OCI-LY7 (cell line): ENCODE data around the gene EPHA3.

ENCODE experiments used
- CTCF ChIP-seq: fragments of 200-600 bp; sonication (generic); conservative IDR thresholded peaks from 2 replicates; pipeline ENCODE4 v1.5.1; 2014; ENCODE audit warnings: mild to moderate bottlenecking, antibody characterized with exemption, low read length, moderate library complexity, mixed read lengths
- EZH2phosphoT487 ChIP-seq: fragments of 200-600 bp; sonication (generic); IDR thresholded peaks from 2 replicates; pipeline ENCODE4 v1.6.1; 2018; ENCODE audit warnings: low read depth, borderline replicate concordance, mild to moderate bottlenecking, mixed run types, antibody characterized with exemption, low read length, moderate library complexity, mixed read lengths

DNA sequence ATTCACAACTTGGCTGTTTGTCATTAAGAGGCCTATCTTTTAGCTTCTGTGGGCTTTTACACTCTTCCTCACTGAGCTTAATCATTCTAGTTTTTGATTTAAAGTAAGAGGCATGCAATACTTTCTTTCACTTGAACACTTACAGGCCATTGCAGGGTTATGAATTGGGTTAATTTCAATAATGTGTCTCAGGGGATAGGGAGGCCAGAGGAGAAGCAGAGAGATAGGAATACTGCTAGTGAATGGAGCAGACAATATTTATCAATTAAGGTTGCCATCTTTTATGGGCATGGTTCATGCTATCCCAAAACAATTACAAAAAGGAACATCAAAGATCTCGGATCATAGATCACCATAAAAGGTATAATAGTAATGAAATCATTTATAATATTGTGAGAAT, 189.8 kb downstream of the EPHA3 start:
- TF ChIP-seq CTCF (no peak), EZH2phosphoT487 (no peak)
